Neural cell (in vitro differentiated cells): ENCODE data around the gene HS3ST3B1. TPM values are rescaled to one million over a fixed set of nuclear protein-coding genes. Genes with fewer than 3 reads are reported as not detected.

Experiments
- H2AFZ ChIP-seq: fragments of 200-600, 300-800 bp; sonication (generic), shearing (Covaris generic); 2 replicates; pipeline ENCODE4 v1.6.0; 2014; ENCODE audit warnings: low read depth, mild to moderate bottlenecking, antibody characterized with exemption, low read length, moderate library complexity
- H3F3A ChIP-seq: fragments of 200-600 bp; shearing (Covaris generic); 2 replicates; pipeline ENCODE4 v1.6.1; 2016; ENCODE audit warnings: mild to moderate bottlenecking, moderate library complexity, mixed read lengths, antibody characterized with exemption, low read length; ENCODE audit not compliant: insufficient read depth, poor library complexity, severe bottlenecking
- H3K27ac ChIP-seq: fragments of 200-600, 300-800 bp; sonication (generic), shearing (Covaris generic); 2 replicates; pipeline ENCODE4 v1.5.1; 2014; ENCODE audit warnings: mild to moderate bottlenecking, low read length, moderate library complexity
- H3K27me3 ChIP-seq: fragments of 300-800, 200-600 bp; sonication (generic), shearing (Covaris generic); 2 replicates; pipeline ENCODE4 v1.6.0; 2014; ENCODE audit warnings: mild to moderate bottlenecking, low read depth, low read length, moderate library complexity; ENCODE audit not compliant: insufficient read depth
- H3K36me3 ChIP-seq: fragments of 300-800, 200-600 bp; sonication (generic), shearing (Covaris generic); 2 replicates; pipeline ENCODE4 v1.5.1; 2014; ENCODE audit warnings: mild to moderate bottlenecking, antibody characterized with exemption, low read length, moderate library complexity; ENCODE audit not compliant: insufficient read depth
- H3K4me2 ChIP-seq: fragments of 300-800, 200-600 bp; sonication (generic), shearing (Covaris generic); 2 replicates; pipeline ENCODE4 v1.6.0; 2014; ENCODE audit warnings: mild to moderate bottlenecking, low read length
- H3K4me3 ChIP-seq: fragments of 300-800, 200-600 bp; sonication (generic), shearing (Covaris generic); 2 replicates; pipeline ENCODE4 v1.5.1; 2014; ENCODE audit warnings: mild to moderate bottlenecking, low read length, moderate library complexity
- H3K79me2 ChIP-seq: fragments of 200-600 bp; shearing (Covaris generic); replicated peaks from 2 replicates; pipeline ENCODE4 v1.6.0; 2014; ENCODE audit warnings: mild to moderate bottlenecking, low read length, moderate library complexity; ENCODE audit not compliant: insufficient read depth
- H3K9ac ChIP-seq: fragments of 300-800, 200-600 bp; sonication (generic), shearing (Covaris generic); 2 replicates; pipeline ENCODE4 v1.6.1; 2016; ENCODE audit warnings: mild to moderate bottlenecking, low read length, mixed read lengths
- H3K9me2 ChIP-seq: fragments of 200-600 bp; shearing (Covaris generic); 2 replicates; pipeline ENCODE4 v1.6.1; 2016; ENCODE audit warnings: mild to moderate bottlenecking, low read length, mixed read lengths; ENCODE audit not compliant: insufficient read depth
- H3K9me3 ChIP-seq: fragments of 200-600, 300-800 bp; sonication (generic), shearing (Covaris generic); 2 replicates; pipeline ENCODE4 v1.6.1; 2016; ENCODE audit warnings: mild to moderate bottlenecking, mixed run types, low read length, moderate library complexity, mixed read lengths
- H4K20me1 ChIP-seq: fragments of 200-600 bp; shearing (Covaris generic); 2 replicates; pipeline ENCODE4 v1.6.1; 2016; ENCODE audit warnings: mild to moderate bottlenecking, mixed run types; ENCODE audit not compliant: insufficient read depth
- EP300 ChIP-seq: fragments of 450-650 bp; conservative IDR thresholded peaks from 2 replicates; pipeline ENCODE4 v1.6.1; 2014; ENCODE audit warnings: antibody characterized with exemption, mild to moderate bottlenecking, moderate library complexity; ENCODE audit not compliant: poor library complexity, severe bottlenecking
- EZH2 ChIP-seq: fragments of 200-600, 300-800 bp; shearing (Covaris generic), sonication (generic); IDR thresholded peaks from 2 replicates; pipeline ENCODE4 v1.6.1; 2014; ENCODE audit warnings: antibody characterized with exemption, low read length, borderline replicate concordance, mild to moderate bottlenecking; ENCODE audit not compliant: insufficient read depth, poor library complexity, severe bottlenecking
- MXI1 ChIP-seq: fragments of 450-650 bp; conservative IDR thresholded peaks from 2 replicates; pipeline ENCODE4 v1.6.1; 2014; ENCODE audit warnings: antibody characterized with exemption, mild to moderate bottlenecking; ENCODE audit not compliant: poor library complexity, severe bottlenecking
- POLR2AphosphoS5 ChIP-seq: IDR thresholded peaks from 2 replicates; pipeline ENCODE4 v1.6.1; 2012
- RAD21 ChIP-seq: fragments of 450-650 bp; conservative IDR thresholded peaks from 2 replicates; pipeline ENCODE4 v1.6.1; 2014; ENCODE audit warnings: antibody characterized with exemption, mild to moderate bottlenecking, moderate library complexity
- SMC3 ChIP-seq: fragments of 450-650 bp; conservative IDR thresholded peaks from 2 replicates; pipeline ENCODE4 v1.6.1; 2014; ENCODE audit warnings: antibody characterized with exemption, mild to moderate bottlenecking, moderate library complexity; ENCODE audit not compliant: poor library complexity
- TAF1 ChIP-seq: IDR thresholded peaks from 2 replicates; pipeline ENCODE4 v1.6.1; 2012; ENCODE audit warnings: low read depth
- polyA plus RNA-seq: library from polyadenylated mRNA; depleted of rRNA; stranded (reverse); fragments of >200 nt; gene quantifications from 2 replicates; pipeline ENCODE4 v1.2.3, GENCODE V29; 2014
- TF ChIP-seq, protein P1 (sequence below): IDR thresholded peaks from 2 replicates; pipeline ENCODE4 v1.6.1; 2012; ENCODE audit warnings: borderline replicate concordance
- TF ChIP-seq, protein P2 (sequence below): fragments of 450-650 bp; IDR thresholded peaks from 2 replicates; pipeline ENCODE4 v1.5.1; 2014; ENCODE audit warnings: antibody characterized with exemption, mild to moderate bottlenecking, moderate library complexity; ENCODE audit not compliant: poor library complexity, severe bottlenecking

Gene HS3ST3B1
- polyA plus RNA-seq, 1 donor from 2014 or later, result 0.58 TPM

DNA sequence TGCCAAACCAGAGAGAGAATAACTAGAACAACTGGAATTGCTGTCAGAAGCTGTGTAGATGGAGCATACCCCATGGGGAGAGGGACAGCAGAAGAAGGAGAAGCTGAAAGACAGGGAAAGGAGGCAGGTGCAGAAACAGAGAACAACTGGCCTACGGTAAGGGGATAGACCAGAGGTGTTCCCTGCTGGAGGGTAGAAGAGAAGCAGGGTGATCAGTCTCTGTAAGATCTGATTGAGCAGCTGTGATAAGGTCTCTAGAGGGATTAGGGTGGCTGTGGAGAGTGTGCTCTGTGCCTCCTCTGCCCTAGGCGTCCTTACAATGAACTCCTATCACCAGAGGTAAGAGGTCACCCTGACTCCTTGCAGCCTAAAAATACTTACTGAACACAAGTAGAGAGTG, 30.4 kb upstream of the HS3ST3B1 start:
- no peaks in the 10 kb centered on the region for H3F3A ChIP-seq
- no peaks in the 10 kb centered on the region for H3K36me3 ChIP-seq
- no peak overlapping the region for H3K27ac ChIP-seq
- no peaks in the 10 kb centered on the region for H3K9me2 ChIP-seq
- H3K27me3 ChIP-seq, result no peaks in the 10 kb centered on the region
- H3K9me3 ChIP-seq, result no peaks in the 10 kb centered on the region
- no peak overlapping the region for H3K4me3 ChIP-seq
- no peaks in the 10 kb centered on the region for H3K79me2 ChIP-seq
- H3K9ac ChIP-seq, result no peak overlapping the region
- no peak overlapping the region for H2AFZ ChIP-seq
- TF ChIP-seq POLR2AphosphoS5, result no peak
- TF ChIP-seq EZH2, result no peak
- no peak for TF ChIP-seq SMC3
- TF ChIP-seq, protein P1, sequence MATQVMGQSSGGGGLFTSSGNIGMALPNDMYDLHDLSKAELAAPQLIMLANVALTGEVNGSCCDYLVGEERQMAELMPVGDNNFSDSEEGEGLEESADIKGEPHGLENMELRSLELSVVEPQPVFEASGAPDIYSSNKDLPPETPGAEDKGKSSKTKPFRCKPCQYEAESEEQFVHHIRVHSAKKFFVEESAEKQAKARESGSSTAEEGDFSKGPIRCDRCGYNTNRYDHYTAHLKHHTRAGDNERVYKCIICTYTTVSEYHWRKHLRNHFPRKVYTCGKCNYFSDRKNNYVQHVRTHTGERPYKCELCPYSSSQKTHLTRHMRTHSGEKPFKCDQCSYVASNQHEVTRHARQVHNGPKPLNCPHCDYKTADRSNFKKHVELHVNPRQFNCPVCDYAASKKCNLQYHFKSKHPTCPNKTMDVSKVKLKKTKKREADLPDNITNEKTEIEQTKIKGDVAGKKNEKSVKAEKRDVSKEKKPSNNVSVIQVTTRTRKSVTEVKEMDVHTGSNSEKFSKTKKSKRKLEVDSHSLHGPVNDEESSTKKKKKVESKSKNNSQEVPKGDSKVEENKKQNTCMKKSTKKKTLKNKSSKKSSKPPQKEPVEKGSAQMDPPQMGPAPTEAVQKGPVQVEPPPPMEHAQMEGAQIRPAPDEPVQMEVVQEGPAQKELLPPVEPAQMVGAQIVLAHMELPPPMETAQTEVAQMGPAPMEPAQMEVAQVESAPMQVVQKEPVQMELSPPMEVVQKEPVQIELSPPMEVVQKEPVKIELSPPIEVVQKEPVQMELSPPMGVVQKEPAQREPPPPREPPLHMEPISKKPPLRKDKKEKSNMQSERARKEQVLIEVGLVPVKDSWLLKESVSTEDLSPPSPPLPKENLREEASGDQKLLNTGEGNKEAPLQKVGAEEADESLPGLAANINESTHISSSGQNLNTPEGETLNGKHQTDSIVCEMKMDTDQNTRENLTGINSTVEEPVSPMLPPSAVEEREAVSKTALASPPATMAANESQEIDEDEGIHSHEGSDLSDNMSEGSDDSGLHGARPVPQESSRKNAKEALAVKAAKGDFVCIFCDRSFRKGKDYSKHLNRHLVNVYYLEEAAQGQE, result no peak
- no peak for TF ChIP-seq MXI1
- no peak for TF ChIP-seq RAD21
- TF ChIP-seq TAF1, result no peak
- TF ChIP-seq EP300, result no peak
- TF ChIP-seq, protein P2, sequence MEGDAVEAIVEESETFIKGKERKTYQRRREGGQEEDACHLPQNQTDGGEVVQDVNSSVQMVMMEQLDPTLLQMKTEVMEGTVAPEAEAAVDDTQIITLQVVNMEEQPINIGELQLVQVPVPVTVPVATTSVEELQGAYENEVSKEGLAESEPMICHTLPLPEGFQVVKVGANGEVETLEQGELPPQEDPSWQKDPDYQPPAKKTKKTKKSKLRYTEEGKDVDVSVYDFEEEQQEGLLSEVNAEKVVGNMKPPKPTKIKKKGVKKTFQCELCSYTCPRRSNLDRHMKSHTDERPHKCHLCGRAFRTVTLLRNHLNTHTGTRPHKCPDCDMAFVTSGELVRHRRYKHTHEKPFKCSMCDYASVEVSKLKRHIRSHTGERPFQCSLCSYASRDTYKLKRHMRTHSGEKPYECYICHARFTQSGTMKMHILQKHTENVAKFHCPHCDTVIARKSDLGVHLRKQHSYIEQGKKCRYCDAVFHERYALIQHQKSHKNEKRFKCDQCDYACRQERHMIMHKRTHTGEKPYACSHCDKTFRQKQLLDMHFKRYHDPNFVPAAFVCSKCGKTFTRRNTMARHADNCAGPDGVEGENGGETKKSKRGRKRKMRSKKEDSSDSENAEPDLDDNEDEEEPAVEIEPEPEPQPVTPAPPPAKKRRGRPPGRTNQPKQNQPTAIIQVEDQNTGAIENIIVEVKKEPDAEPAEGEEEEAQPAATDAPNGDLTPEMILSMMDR, result no peak
- no peak overlapping the region for H3K4me2 ChIP-seq
- H4K20me1 ChIP-seq, result no peaks in the 10 kb centered on the region

DNA sequence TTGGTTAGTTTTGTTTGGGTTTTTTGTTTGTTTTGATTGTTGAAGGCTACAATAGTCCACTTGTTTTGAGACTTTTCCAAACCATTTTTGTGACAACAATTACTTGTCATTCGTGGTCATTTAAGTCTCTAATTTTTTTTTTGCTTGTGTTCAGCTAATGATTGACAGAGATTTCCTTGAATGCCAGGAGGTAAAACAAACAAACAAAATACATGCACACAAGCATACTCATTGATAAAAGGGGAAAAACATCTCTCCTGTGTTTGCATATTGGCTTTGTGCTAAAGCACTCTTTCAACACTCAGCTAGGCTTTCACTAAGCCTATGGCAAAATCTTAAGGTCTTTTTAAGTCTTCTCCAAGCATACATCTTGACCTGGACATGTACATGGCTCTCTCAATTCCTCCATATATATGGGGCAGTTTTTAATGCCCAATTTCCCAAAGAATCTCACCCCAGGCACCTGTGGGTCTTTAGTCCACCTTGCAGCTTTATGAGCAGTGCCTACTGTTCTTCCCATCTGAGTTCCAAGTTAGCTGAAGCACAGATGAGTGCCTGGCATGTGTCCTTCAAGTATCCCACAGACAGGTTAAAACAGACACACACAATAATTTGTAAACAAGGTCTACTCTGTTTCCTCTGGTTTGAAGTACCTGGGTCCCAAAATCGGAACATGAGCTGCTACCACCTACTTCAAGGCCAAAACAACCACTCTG, 24.2 kb upstream of the HS3ST3B1 start:
- TF ChIP-seq EZH2 (no peak), SMC3 (no peak), MXI1 (no peak), EP300 (no peak), POLR2AphosphoS5 (no peak), RAD21 (no peak), TAF1 (no peak)
- TF ChIP-seq, protein P2, result no peak
- TF ChIP-seq, protein P1, result no peak
- no peaks in the 10 kb centered on the region for H3K9me3 ChIP-seq
- H3K36me3 ChIP-seq, result no peaks in the 10 kb centered on the region
- no peaks in the 10 kb centered on the region for H3K27me3 ChIP-seq
- H3K4me3 ChIP-seq, result no peak overlapping the region
- H3K4me2 ChIP-seq, result no peak overlapping the region
- H3K9me2 ChIP-seq, result no peaks in the 10 kb centered on the region
- H3K9ac ChIP-seq, result no peak overlapping the region
- no peak overlapping the region for H2AFZ ChIP-seq
- no peak overlapping the region for H3K27ac ChIP-seq
- H3K79me2 ChIP-seq, result no peaks in the 10 kb centered on the region
- no peaks in the 10 kb centered on the region for H3F3A ChIP-seq
- no peaks in the 10 kb centered on the region for H4K20me1 ChIP-seq
